Smooth muscle cell (in vitro differentiated cells): ENCODE results near the gene NT5C2. TPM values are rescaled to one million over a fixed set of nuclear protein-coding genes. Genes with fewer than 3 reads are reported as not detected.
A peak's percentile ranks its signal among the peaks of the same experiment; 100 is the strongest.

Experiments used
- DNase-seq: peaks from one replicate; lab custom pipeline; 2025; ENCODE audit not compliant: unreplicated experiment; lab: John Stamatoyannopoulos, UW
- H2AFZ ChIP-seq: fragments of 200-600 bp; sonication (generic); 2 replicates; pipeline ENCODE4 v1.6.0; 2016; ENCODE audit warnings: antibody characterized with exemption, low read depth, mild to moderate bottlenecking
- H3F3A ChIP-seq: fragments of 200-600 bp; sonication (generic); 2 replicates; pipeline ENCODE4 v1.6.0; 2017; ENCODE audit warnings: antibody characterized with exemption, low read depth
- H3K27ac ChIP-seq: fragments of 200-600 bp; sonication (generic); 2 replicates; pipeline ENCODE4 v1.5.1; 2016; ENCODE audit warnings: low read depth, mild to moderate bottlenecking
- H3K27me3 ChIP-seq: fragments of 200-600 bp; sonication (generic); 2 replicates; pipeline ENCODE4 v1.6.1; 2016; ENCODE audit warnings: low read depth, mild to moderate bottlenecking
- H3K36me3 ChIP-seq: fragments of 200-600 bp; sonication (generic); 2 replicates; pipeline ENCODE4 v1.5.1; 2016; ENCODE audit warnings: low read depth
- H3K4me1 ChIP-seq: fragments of 200-600 bp; sonication (generic); 2 replicates; pipeline ENCODE4 v1.5.1; 2016; ENCODE audit warnings: low read depth
- H3K4me2 ChIP-seq: fragments of 200-600 bp; sonication (generic); 2 replicates; pipeline ENCODE4 v1.6.0; 2016; ENCODE audit warnings: mild to moderate bottlenecking
- H3K4me3 ChIP-seq: fragments of 200-600 bp; sonication (generic); 2 replicates; pipeline ENCODE4 v1.5.1; 2016; ENCODE audit warnings: mild to moderate bottlenecking
- H3K79me2 ChIP-seq: fragments of 200-600 bp; sonication (generic); 2 replicates; pipeline ENCODE4 v1.6.0; 2016; ENCODE audit warnings: low read depth, mild to moderate bottlenecking
- H3K9ac ChIP-seq: fragments of 200-600 bp; sonication (generic); 2 replicates; pipeline ENCODE4 v1.6.0; 2016; ENCODE audit warnings: low read depth
- H3K9me3 ChIP-seq: fragments of 200-600 bp; sonication (generic); replicated peaks from 2 replicates; pipeline ENCODE4 v1.5.1; 2016; ENCODE audit warnings: low read depth
- H4K20me1 ChIP-seq: fragments of 200-600 bp; sonication (generic); 2 replicates; pipeline ENCODE4 v1.6.0; 2016; ENCODE audit warnings: low read depth
- WGBS: methylation state at CpG from one replicate; pipeline ENCODE4 v1.1.7; 2016; ENCODE audit warnings: low lambda C conversion rate; 5-methylcytosine and 5-hydroxymethylcytosine counted together
- polyA plus RNA-seq: library from polyadenylated mRNA; unstranded; fragments of >200 nt; fragmentation: Nextera tagmentation; extraction: Ambion mirVana; gene quantifications from 2 replicates; pipeline ENCODE4 v1.2.1, GENCODE V29; 2016
- total RNA-seq: library from RNA; depleted of rRNA; stranded (reverse); fragments of >200 nt; gene quantifications from 2 replicates; pipeline ENCODE4 v1.2.3, GENCODE V29; 2014
- TF ChIP-seq, protein P1 (sequence below): fragments of 200-600 bp; sonication (generic); IDR thresholded peaks from 2 replicates; pipeline ENCODE4 v1.5.1; 2017; ENCODE audit warnings: borderline replicate concordance, mild to moderate bottlenecking, antibody characterized with exemption; ENCODE audit not compliant: insufficient read depth, poor library complexity, severe bottlenecking

The NT5C2 gene
- total and polyA plus RNA-seq, 2 experiments from 2014 or later: 19.1 to 33.5 TPM

DNA sequence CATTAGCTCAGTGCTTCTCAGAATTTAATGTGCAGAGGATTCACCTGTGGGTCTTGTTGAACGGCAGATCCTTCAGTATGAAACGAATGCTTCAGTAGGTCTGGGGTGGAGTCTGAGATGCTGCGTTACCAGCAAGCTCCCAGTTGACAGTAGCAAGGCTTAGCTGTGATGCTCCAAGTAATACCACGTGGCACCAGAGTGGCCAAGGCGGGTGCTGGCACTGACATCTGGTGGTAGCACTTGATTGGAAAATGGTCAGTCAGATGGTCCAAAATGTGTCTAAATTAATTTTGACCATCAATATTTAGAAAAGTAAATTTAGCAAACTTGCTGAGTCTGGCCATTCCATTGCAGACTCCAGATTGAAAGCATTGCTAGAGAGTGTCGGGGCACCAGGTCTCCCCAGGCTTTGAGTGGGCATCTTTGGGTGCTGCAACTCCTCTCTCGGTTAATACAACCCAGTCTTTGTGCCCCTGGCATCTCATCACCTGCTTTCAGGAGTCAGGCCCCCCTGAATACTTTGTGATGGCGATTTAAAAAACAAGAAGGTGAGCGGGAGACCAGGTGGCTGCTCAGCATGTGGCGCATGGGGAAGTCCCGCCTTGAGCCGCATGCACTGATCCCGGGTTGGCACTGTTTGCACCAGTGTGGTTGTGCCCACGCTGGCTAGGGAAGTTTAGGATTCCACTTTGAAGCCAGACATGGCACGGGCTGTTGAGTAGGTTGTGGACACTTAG lies 130.1 kb downstream of the NT5C2 start:
- 80% methylated on average over 15 of the region's 15 CpGs for WGBS
- Histone ChIP-seq H3K9me3 (no peaks in the 10 kb centered on the region), H3K79me2 (no peaks in the 10 kb centered on the region), H3F3A (no peaks in the 10 kb centered on the region), H2AFZ (no peak overlapping the region), H3K9ac (no peak overlapping the region), H3K4me2 (no peak overlapping the region), H3K4me3 (no peak overlapping the region), H3K4me1 (no peaks in the 10 kb centered on the region), H3K27ac (no peak overlapping the region), H3K27me3 (no peaks in the 10 kb centered on the region), H3K36me3 (no peaks in the 10 kb centered on the region), H4K20me1 (no peaks in the 10 kb centered on the region)
- TF ChIP-seq, protein P1, sequence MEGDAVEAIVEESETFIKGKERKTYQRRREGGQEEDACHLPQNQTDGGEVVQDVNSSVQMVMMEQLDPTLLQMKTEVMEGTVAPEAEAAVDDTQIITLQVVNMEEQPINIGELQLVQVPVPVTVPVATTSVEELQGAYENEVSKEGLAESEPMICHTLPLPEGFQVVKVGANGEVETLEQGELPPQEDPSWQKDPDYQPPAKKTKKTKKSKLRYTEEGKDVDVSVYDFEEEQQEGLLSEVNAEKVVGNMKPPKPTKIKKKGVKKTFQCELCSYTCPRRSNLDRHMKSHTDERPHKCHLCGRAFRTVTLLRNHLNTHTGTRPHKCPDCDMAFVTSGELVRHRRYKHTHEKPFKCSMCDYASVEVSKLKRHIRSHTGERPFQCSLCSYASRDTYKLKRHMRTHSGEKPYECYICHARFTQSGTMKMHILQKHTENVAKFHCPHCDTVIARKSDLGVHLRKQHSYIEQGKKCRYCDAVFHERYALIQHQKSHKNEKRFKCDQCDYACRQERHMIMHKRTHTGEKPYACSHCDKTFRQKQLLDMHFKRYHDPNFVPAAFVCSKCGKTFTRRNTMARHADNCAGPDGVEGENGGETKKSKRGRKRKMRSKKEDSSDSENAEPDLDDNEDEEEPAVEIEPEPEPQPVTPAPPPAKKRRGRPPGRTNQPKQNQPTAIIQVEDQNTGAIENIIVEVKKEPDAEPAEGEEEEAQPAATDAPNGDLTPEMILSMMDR: no peak
- DNase-seq: no peak

DNA sequence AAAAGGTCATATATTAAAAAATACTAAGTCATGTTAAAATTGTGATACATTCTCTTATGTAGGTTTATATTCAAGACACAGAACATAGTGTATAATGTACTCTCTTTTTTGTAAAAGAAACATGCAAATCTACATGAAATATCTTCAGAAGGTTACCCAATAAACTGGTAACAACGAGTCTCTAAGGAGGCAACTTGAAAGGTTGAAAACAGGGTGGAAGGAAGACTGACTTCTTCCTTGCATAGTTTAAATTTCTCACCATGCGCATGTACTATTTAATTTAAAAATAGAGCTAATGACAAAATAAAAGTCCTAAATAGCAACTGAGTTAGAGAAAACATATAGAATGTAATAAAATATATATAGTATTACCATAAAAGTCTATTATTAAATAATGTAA lies 132.5 kb downstream of the NT5C2 start:
- Histone ChIP-seq H3K9me3 (no peaks in the 10 kb centered on the region), H3K36me3 (no peaks in the 10 kb centered on the region), H2AFZ (no peak overlapping the region), H3K4me2 (no peak overlapping the region), H3K9ac (no peak overlapping the region), H3K79me2 (no peaks in the 10 kb centered on the region), H3K4me1 (no peaks in the 10 kb centered on the region), H3K4me3 (no peak overlapping the region), H4K20me1 (no peaks in the 10 kb centered on the region), H3K27ac (no peak overlapping the region), H3K27me3 (no peaks in the 10 kb centered on the region), H3F3A (no peaks in the 10 kb centered on the region)
- WGBS: 89% methylated on average over 2 of the region's 2 CpGs
- DNase-seq: no peak
- TF ChIP-seq, protein P1: no peak

DNA sequence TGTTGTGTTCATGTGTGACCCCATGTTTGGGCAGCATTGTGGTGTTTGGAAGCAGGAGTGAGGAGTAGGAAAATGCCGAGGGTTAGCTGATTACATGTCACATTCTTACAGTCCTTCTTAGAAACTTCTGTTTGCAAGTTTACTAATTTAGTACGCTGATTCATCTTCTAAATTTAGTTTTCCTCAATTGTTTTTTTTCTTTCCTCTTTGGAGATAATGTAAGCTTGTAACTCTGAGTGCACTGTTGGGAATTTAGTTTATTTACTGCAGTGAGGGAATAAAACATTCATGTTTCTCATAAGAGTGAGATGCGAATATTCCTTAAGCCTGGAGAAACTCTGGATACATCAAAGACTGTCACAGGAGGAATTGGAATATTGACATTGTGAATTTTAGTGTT lies 135.0 kb downstream of the NT5C2 start:
- no peak for DNase-seq
- Histone ChIP-seq H3K27me3 (no peaks in the 10 kb centered on the region), H3F3A (peaks cover 8% of the 10 kb centered on the region), H3K27ac (no peak overlapping the region), H3K36me3 (no peaks in the 10 kb centered on the region), H3K4me1 (no peaks in the 10 kb centered on the region), H3K9me3 (no peaks in the 10 kb centered on the region), H4K20me1 (no peaks in the 10 kb centered on the region), H3K79me2 (no peaks in the 10 kb centered on the region), H3K4me2 (no peak overlapping the region), H3K4me3 (no peak overlapping the region), H2AFZ (no peak overlapping the region), H3K9ac (no peak overlapping the region)
- 61% methylated on average over 3 of the region's 3 CpGs for WGBS
- TF ChIP-seq, protein P1: no peak

DNA sequence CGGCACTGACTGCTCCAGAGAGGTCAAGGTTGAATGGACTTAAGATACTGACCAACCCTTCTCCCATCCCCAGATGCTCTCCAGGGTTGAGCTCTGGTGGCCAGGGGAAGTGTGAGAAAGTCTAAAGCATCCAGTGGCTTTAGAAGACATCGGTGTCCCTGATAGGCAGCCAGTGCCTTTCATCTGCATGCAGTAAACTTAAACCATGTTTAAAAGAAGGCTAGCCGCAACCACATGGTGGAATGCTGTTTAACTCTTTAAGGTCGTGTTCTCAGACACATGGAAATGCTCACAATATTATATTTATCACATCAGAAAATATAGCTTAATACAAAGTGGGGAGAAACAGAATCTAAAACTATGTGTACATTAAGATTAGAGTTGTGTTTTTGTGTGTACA lies 138.0 kb downstream of the NT5C2 start:
- Histone ChIP-seq H3K36me3 (no peaks in the 10 kb centered on the region), H3K4me3 (no peak overlapping the region), H2AFZ (no peak overlapping the region), H3K4me2 (peak overlapping the region; percentile 15), H3K27ac (peak overlapping the region; percentile 26), H3K9me3 (no peaks in the 10 kb centered on the region), H3K9ac (no peak overlapping the region), H3F3A (peaks cover 8% of the 10 kb centered on the region), H3K79me2 (no peaks in the 10 kb centered on the region), H4K20me1 (no peaks in the 10 kb centered on the region), H3K4me1 (no peaks in the 10 kb centered on the region), H3K27me3 (no peaks in the 10 kb centered on the region)
- DNase-seq: no peak
- 23% methylated on average over 4 of the region's 4 CpGs for WGBS
- TF ChIP-seq, protein P1: no peak
